C4-2B (cell line): ENCODE results near the gene SCFD1.
A peak's percentile ranks its signal among the peaks of the same experiment; 100 is the strongest.
"Not testable (repeated sequence)": the region's sequence is repeated elsewhere in the genome, so short reads cannot be mapped to it uniquely, and the experiment has no call there.

Experiments used
- H3K27ac ChIP-seq: fragments of 450-650 bp; 2 replicates; pipeline ENCODE4 v1.5.1; 2017
- CTCF ChIP-seq: fragments of 450-650 bp; conservative IDR thresholded peaks from 2 replicates; pipeline ENCODE4 v1.5.1; 2017; ENCODE audit warnings: mild to moderate bottlenecking
- ZFX ChIP-seq: fragments of 450-650 bp; IDR thresholded peaks from 2 replicates; pipeline ENCODE4 v1.6.1; 2017

SCFD1 gene

GRCh38 chr14:30638926-30639325, 16.8 kb downstream of the SCFD1 start:
- no peak for TF ChIP-seq CTCF
- no peak for TF ChIP-seq ZFX
- no peak overlapping the region for H3K27ac ChIP-seq

- no peak overlapping the region for H3K27ac ChIP-seq
- TF ChIP-seq ZFX (no peak), CTCF (no peak)
Observed at GRCh38 chr14:30641207-30641606, 19.1 kb downstream of the SCFD1 start.

GRCh38 chr14:30644462-30644861, 22.3 kb downstream of the SCFD1 start:
- H3K27ac ChIP-seq: not testable (repeated sequence)

- no peak overlapping the region for H3K27ac ChIP-seq
- TF ChIP-seq CTCF (no peak), ZFX (no peak)
Observed at GRCh38 chr14:30645600-30645999, 23.5 kb downstream of the SCFD1 start.

GRCh38 chr14:30648471-30648870, 26.4 kb downstream of the SCFD1 start:
- no peak for TF ChIP-seq ZFX
- no peak for TF ChIP-seq CTCF

GRCh38 chr14:30651937-30652336, 29.8 kb downstream of the SCFD1 start:
- no peak overlapping the region for H3K27ac ChIP-seq
- TF ChIP-seq CTCF (no peak), ZFX (no peak)

More at GRCh38 chr14:30648471-30648870, 26.4 kb downstream of the SCFD1 start:
- H3K27ac ChIP-seq: no peak overlapping the region

GRCh38 chr14:30655124-30655523, 33.0 kb downstream of the SCFD1 start:
- no peak overlapping the region for H3K27ac ChIP-seq
- TF ChIP-seq CTCF (no peak), ZFX (no peak)

GRCh38 chr14:30655658-30656057, 33.5 kb downstream of the SCFD1 start:
- TF ChIP-seq ZFX: no peak
- H3K27ac ChIP-seq: no peak overlapping the region

GRCh38 chr14:30656190-30656632, 34.1 kb downstream of the SCFD1 start:
- TF ChIP-seq CTCF: peak; percentile 92
- TF ChIP-seq ZFX: no peak
- H3K27ac ChIP-seq: no peak overlapping the region
